Measurements from ENCODE around the gene CACUL1.
A peak's percentile ranks its signal among the peaks of the same experiment; 100 is the strongest.
"Not testable (repeated sequence)": the region's sequence is repeated elsewhere in the genome, so short reads cannot be mapped to it uniquely, and the experiment has no call there.

The CACUL1 gene

GRCh38 chr10:118754556-118755423 lies at the start of gene CACUL1:
Gene CACUL1, minus strand, starts transcription at chr10:118754970. Its CDS starts 208 bp downstream, at chr10:118754762.
- DNase-seq = peak; percentile 93

DNA sequence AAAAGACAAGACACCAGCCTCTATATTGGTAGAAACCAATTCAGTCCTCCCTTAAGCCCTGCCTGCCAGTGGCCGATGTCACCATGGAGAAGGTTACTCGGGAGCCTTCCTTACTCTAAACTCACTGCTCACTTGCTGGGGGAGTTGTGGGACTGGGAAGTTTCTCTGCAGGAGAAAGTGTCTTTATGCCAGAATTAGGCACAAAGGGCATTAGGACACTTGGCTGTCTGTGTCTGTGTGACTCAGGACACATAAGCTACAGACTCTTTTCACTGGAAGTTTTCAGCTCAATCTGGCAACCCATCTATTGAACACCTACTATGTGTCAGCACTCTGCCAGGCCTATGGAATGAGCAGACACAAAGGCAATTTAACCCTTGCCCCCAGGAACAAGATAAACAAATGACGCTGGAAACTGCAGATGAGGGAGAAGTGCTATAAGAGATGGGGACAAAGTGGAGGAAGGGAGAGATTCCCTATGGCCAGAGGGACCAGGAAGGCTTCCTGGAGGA lies 49.5 kb upstream of the CACUL1 start:
- DNase-seq = no peak

DNA sequence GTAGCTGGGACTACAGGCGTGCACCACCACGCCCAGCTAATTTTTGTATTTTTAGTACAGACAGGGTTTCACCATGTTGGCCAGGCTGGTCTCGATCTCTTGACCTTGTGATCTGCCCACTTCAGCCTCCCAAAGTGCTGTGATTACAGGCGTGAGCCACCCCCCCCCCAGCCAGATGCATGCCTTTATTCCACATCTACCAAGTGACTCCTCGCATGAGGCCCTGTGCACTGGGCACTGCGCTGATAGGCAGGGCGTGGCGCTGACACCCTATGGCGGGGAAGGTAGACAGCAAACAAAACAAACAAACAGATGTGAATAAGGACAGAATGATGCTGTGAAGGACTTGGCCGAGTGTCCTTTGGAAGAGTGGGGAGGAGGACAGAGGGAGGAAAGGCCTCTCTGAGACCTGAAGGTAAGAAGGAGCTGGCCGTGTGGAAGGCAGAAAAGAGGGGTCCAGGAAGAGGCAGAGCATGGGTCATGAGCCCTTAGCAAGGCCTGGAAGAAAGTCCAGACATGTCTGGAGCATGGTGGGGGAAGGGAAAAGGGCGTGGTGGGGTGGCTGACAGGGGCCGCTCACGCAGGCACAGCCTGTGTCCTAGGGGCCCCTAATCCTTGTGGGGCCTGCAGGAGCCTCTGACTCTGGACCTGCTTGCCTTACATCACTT lies 47.5 kb upstream of the CACUL1 start:
- DNase-seq = no peak

GRCh38 chr10:118800920-118801319 lies 46.1 kb upstream of the CACUL1 start:
- no peak for DNase-seq

GRCh38 chr10:118799777-118800176 lies 45.0 kb upstream of the CACUL1 start:
- no peak for DNase-seq

DNA sequence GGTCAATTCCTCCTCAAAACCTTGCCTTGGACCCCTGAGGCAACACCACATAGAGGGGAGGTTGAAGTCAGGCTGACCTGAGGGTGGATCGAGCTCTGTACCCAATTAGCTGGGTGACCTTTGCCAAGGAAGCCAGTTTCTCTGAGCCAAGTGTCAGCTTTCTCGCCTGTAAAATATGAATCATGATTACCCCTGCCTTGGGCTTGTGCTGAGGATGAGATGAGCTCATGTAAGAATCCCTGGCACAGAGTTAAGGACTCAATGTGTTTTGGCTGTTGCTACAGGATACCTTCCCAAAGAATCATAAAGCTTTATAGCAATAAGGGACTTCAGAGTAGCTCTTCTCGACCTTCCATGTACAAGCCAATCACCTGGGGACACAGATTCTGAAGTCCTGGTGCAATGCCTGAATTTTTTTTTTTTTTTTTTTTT lies 43.5 kb upstream of the CACUL1 start:
- DNase-seq = no peak

- not testable (repeated sequence) for DNase-seq
These were observed 40.2 kb upstream of the CACUL1 start for GRCh38 chr10:118794971-118795370.

- no peak for DNase-seq
These were observed 38.8 kb upstream of the CACUL1 start for GRCh38 chr10:118793545-118793944.

DNA sequence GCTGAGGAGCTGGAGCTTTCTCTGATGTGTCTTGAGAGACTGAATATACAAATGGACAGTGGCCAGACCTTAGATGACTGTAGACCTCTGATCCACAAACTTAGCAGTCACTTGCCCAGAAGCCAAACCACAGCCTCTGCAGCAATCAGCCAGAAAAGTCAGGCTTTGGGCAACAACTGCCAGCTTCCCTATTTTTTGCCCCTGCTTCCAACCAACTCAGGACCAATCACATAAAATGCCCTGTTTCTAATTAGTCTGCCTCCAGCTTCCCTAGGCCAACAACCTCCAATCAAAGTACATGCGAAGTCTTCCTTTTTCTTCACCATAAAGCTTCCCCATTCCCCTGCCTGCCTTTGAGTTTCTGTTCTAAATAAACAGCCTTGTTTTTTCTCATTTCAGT lies 37.8 kb upstream of the CACUL1 start:
- DNase-seq = no peak

- DNase-seq = no peak
These were observed 35.3 kb upstream of the CACUL1 start for GRCh38 chr10:118790058-118790457.

DNA sequence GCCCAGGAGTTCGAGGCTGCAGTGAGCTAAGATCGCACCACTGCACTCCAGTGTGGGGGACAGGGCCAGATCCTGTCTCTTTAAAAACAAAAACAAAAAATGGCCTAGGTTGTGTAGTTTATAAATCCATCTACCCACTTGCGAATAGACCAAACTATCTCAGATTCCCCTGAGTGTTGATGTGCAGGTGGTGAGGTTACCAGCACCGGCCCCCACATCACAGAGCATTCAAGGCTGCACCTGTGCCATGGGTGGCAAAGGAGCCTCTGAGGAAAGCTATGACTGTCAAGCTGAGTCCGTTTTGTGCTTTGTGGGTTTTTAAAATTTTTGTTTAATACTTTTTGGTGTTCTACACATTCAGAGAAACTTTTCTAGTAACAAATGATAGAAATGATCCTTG lies 30.8 kb upstream of the CACUL1 start:
- no peak for DNase-seq

DNA sequence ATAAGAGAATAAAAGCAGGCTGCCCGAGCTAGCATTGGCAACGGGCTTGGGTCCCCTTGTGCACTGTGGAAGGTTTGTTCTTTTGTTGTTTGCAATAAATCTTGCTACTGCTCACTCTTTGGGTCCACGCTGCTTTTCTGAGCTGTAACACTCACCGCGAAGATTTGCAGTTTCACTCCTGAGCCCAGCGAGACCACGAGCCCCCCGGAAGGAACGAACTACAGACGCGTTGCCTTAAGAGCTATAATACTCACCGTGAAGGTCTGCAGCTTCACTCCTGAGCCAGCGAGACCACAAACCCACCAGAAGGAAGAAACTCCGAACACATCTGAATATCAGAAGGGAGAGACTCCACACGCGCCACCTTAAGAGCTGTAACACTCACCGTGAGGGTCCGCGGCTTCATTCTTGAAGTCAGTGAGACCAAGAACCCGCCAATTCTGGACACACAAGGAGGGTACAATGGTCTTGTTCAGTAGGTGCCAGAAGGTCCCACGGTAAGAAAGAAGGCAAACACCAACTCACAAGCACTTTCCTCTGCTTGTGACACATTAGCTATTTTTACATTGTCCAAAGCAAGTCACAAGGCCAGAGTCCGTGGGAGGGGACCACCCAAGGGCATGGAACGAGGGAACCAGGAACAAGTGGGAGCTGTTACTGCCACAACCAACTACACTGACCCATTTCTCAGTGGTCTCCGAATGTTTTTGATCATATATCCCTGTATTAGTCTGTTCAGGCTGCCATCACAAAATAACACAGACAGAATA lies 29.2 kb upstream of the CACUL1 start:
- DNase-seq = no peak

DNA sequence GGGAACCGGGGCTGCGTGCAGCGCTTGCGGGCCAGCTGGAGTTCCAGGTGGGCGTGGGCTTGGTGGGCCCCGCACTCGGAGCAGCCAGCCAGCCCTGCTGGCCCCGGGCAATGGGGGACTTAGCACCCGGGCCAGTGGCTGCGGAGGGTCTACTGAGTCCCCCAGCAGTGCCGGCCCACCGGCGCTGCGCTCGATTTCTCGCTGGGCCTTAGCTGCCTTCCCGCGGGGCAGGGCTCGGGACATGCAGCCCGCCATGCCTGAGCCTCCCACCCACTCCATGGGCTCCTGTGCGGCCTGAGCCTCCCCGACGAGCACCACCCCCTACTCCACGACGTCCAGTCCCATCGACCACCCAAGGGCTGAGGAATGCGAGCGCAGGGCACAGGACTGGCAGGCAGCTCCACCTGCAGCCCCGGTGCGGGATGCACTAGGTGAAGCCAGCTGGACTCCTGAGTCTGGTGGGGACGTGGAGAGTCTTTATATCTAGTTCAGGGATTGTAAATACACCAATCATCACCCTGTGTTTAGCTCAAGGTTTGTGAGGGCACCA lies 28.2 kb upstream of the CACUL1 start:
- DNase-seq = not testable (repeated sequence)

DNA sequence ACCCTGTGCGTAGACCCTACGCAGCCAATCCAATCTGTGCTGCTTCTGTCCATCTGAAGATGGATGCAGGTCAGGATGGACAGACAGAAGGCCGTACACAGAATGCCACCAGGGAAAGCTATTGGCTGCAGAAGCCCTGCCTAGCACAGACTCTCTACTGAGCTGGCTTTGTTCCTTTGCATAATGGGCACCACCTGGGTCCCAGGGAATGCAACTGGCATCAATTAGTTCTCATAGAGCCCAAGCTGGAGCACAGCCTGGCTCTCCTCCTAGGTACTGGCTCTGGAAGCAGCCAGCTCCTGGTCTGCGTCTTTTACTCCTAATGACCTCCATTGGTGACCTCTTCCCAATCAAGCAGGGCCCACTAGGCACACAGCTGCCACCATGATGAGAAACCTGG lies 26.8 kb upstream of the CACUL1 start:
- DNase-seq = no peak

DNA sequence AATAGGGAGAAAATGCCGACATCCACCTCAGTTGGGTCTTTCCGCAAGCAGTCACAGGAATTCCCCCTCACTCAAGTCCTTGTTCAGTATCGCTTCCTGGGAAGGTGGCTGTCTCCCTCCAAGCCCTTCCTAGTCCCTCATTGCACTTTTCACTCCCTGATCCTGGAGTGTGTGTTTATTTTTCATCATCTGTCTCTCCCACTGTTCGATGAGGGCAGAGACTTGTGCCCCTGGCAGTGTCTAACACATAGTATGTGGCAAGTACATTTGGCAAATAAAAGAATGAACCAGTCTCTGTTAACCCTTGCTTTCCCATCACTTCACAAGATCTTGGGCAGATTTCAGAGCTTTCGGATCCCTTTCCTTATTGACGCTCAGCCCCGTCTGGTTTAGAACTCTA lies 24.0 kb upstream of the CACUL1 start:
- DNase-seq = no peak

DNA sequence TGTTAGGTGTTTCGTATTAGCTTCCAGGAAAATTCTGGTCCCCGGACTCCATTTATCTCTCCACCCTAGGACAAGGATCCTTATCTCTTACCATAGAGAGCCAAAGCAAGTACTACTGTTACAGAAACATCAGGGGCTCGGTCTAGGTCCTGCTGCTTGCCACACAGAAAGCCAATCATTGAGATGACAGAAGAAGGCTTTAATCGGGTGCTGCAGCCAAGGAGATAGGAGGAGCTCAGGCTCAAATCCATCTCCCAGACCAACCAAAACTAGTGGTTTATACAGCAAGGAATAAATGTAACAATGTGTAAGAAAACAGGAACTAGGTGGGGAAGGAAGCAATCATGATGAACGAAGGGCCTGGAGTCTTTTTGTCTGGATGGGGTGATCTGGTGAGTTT lies 22.2 kb upstream of the CACUL1 start:
- no peak for DNase-seq

GRCh38 chr10:118776033-118776432 lies 21.3 kb upstream of the CACUL1 start:
- DNase-seq = no peak

DNA sequence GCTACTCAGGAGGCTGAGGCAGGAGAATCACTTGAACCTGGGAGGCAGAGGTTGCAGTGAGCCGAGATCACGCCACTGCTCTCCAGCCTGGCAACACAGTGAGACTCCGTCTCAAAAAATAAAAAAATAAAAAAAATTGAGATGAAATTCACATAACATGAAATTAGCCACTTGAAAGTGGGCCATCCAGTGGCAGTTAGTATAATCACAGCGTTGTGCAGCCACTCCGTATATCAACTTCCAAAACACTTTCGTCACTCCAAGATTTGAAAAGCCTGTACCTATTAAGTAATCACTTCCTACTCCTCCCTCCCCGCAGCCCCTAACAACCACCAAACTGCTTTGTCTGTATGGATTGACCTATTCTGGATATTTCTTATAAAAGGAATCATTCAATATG lies 20.7 kb upstream of the CACUL1 start:
- no peak for DNase-seq

DNA sequence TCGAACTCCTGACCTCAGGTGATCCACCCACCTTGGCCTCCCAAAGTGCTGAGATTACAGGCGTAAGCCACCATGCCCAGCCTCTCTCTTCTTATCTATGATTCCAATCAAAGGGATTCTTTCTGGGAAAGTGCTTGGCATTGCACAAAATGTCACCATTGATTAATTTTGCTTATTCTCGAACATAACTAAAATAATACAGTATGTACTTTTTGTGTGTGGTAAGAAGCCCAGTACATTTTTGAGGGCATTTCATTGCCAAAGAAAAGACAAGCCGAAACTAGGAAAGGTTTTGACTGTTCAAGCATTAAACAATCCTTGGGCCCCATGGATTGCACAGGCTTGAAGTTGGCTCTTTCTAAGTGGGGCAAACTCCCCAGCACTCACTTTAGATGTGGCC lies 18.3 kb upstream of the CACUL1 start:
- no peak for DNase-seq

GRCh38 chr10:118771976-118772375 lies 17.2 kb upstream of the CACUL1 start:
- no peak for DNase-seq

GRCh38 chr10:118769898-118770600 lies 15.3 kb upstream of the CACUL1 start:
- no peak for DNase-seq

All from NCI-H2107 (cell line).